HG03064 (cell line): ENCODE data around the gene STAT4.
A peak's percentile ranks its signal among the peaks of the same experiment; 100 is the strongest.

Experiments used
- ATAC-seq: cut with Tn5 transposase; IDR thresholded peaks from one replicate; pipeline ENCODE4 v1.9.1; 2021; ENCODE audit warnings: low read depth; ENCODE audit not compliant: unreplicated experiment

STAT4 gene

DNA sequence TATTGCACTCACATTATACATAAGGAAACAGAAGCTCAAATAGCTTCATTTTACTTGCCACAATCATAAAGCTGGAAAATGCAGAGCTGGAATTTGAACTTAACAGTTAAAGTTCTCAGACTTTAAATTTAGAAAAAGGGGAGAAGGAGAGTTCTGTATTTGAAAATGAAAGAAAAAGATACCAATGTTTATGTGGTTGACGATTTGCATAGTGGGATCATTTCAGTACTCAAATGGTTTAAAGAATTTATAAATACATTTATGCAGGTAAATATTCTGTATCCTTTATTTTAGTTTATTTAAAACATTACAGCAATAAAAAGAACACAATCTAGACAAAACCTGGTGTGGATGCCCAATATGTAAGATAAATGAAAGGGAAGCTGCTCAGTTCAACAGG is 25.5 kb upstream of the STAT4 start:
- ATAC-seq = no peak

DNA sequence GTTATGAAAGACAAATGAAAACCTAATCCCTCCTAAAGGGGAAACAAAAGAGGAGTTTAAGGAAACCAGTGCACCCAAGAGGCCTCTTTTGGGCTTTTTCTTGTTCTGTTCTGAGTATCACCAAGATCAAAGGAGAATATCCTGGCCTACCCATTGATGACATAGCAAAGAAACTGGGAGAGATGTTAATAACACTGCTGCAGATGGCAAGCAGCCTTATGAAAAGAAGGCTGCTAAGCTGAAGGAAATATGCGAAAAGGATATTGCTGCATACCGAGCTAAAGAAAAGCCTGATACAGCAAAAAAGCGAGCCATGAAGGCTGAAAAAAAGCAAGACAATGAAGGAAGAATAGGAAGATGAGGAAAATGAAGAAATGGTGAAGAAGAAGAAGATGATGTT is 23.6 kb upstream of the STAT4 start:
- no peak for ATAC-seq

DNA sequence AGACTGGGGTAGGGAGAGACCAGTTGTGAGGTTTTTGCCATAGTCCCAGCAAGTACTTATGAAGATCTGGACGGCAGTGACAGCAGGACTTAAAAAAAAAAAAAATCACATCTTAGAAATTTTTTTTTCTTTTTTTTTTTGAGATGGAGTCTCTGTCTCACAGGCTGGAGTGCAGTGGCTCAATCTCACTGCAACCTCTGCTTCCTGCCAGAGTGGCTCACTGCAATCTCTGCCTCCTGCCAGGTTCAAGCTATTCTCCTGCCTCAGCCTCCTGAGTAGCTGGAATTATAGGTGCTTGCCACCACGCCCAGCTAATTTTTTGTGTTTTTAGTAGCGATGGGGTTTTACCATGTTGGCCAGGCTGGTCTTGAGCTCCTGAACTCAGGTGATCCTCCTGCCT is 22.4 kb upstream of the STAT4 start:
- ATAC-seq = no peak

DNA sequence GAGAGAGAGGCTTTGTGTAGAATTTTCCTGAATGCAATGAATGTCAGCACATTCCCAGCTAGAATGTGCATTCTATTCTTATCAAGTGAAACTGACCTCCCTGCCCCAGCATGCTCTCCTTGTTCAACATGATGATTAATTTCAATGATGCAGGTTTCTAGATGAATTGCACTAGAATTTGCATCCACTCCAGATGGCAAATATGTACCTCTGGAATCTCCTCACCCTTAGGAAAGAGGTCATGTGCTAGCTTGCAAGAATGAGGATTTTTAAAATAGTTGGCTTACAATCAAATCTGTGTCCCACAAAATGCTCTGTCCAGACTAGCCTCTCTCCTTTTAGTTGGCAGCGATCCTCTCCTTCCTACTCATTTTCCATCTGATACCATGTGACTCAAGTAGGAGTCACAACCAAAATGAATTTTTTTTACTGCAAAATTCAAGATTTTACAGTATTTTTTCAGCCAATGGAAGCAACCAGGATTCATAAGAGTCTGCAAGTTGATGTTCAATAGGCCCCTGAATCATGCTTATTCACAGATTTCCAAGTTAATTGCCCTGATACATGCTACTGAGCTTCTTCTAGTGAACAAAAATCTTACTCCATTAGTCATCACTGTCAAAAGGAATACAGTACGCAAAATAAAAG is 21.0 kb upstream of the STAT4 start:
- no peak for ATAC-seq

DNA sequence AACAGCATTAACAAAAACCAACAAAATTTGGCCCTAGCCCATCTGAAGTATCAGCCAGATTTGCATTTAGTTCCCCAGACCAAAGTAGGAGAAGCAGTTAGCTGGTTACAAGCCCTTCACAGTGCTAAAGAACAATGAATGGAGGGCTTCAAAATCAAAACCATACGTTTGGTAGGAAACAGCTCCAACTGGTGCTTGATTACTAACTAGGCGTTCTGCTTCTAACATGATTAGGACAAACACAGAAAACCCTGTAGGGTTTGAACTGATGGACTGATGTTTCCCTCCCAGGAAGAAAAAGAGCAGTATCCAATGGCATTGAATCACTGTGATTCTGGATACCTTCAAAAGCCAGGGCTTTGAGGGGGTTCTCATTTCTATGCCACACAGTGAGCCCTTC is 20.5 kb upstream of the STAT4 start:
- no peak for ATAC-seq

DNA sequence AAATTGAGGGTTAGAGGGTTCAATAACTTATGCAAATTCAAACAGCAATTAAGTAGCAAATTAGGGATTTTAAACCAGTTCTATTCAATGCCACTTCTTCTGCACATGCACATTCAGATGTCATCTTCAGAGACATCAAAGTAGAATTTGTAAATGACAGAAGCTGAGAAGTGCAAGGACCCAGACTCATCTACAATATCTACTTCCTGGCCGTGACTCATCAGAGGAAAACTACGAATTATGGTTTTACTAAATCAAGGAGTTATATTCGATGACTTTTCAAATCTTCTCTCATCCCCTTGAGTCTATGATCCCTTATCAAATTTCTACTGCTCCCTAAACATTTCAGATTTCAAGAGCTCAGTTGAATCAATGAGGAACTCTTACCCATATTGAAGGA is 20.0 kb upstream of the STAT4 start:
- ATAC-seq = no peak

DNA sequence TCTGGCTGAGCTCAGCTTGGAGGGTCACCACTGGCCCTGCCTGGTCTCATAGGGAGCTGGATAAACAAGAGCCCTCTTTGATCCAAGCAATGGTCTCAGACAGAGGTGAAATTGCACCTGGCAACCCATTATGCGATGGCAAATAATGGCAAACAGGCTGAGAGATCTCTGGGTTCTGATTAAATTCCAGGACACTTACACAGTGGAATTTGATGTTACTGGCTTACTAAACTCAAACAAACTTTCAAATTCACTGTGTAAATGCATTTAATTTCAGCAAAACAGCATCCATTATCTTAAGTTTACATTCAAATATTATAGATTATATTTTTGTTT is 19.5 kb upstream of the STAT4 start:
- ATAC-seq = no peak

DNA sequence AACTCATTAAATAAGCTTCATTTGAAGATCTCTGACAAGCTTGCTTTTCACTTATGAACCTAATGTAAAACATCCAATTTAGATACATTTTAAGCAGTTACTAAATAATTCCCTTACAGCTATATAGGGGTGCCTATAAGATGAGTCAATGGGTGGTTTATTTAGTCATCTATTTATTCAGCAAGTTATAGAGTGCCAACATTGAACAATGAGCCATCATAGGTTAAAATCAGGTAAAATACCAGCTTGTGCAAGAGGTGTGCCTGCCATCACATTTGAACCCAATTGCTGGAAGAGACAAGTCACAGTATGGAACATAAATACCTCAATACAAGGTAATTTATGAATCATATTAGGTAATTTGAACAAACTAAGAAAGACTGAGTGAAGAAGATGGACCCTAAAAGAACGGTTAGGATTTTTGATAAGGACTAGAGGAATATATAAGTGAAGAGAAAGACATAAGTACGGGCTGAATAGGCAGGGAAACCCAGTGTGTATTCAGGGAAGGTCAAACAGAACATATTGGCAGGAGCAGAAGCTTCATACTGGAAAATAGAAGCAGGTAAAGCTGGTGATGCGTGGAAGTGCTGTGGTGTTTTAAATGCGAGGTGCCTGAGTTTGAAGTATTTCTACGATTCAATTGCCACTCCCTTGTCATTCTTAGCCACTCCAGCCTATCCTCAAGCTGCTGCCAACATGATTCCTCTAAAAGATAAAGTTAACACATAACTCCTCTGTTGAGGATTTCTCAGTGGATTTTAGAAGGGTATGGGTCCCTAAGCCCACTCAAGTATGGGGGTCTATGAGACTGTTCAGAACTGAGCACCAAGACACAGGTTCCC is 18.9 kb upstream of the STAT4 start:
- no peak for ATAC-seq

DNA sequence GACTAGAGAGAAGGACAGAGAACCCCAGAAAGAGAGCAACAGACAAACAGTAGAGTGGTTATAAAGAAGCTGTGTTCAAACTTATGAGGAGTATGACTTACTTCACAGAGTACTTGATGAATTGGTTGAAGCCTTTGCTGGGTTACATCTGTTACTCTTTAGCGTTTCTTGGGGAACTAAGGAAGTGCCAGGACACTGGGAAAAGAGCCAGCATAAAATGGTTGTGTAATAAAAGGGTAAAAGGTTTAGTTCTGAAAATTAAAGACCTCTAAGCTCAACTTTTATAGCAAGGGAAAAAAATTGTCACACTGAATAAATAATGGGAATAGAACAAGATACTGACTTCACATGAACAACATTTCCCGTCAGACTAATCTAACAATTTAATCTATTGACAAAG is 17.0 kb upstream of the STAT4 start:
- no peak for ATAC-seq

DNA sequence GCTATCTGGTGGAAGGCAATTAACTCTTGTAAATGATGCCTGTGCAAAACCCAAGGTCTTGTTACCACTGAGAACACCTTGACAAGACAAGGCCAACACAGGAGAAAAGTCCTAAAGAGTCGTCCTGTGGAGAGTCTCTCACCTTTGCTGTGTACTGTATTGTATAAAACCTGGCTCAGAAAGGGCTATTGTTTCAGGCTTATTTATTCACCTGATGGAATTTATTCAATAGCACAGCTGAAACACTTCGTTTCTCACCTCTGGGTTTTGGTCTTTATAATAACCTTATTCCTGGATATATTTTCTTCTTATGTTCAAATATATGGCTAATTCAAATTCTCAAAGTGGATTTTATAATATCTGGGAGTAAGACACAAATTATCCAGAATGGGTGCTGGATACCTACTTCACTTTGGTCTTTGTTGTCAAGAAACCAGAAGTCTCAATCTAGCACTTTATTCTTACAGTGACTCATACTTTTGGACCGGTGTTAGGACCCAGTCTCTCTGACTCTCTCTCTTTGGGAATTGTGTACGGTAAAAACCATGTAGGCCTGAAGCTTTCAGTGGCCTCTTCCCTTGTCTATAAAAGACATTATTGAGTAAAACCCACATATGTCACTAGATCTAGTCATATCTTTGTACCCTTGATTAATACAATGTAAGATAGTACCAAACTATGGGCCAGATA is 16.1 kb upstream of the STAT4 start:
- no peak for ATAC-seq

DNA sequence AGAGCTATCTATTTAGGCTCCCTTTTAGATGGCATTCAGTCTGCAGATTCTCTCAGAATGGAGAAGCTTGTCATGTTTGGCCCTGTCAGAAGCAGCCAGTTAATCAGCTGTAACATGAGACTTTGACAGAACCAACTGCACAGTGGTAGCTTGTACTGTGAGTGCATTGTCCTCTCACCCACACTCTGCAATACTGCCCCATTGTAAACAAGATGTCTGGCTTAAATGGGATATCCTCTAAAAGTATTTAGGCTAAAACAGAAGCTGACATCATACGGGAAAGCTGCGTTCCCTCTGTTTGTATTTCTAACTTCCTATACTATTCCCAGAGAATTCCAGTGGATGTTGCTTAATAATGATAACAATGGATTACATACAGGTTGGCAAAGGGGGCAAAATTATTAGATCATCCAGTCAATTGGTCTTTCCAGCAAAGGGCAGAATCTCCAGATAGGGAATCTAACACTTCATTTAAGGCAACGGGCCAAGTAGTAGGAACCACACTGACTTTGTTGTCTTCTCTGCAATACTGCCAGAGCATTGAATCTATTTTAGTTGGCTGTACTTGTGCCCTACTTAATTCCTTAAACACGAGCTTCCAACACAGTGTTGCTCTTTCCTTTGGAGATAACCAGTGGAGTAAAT is 15.4 kb upstream of the STAT4 start:
- ATAC-seq = no peak

DNA sequence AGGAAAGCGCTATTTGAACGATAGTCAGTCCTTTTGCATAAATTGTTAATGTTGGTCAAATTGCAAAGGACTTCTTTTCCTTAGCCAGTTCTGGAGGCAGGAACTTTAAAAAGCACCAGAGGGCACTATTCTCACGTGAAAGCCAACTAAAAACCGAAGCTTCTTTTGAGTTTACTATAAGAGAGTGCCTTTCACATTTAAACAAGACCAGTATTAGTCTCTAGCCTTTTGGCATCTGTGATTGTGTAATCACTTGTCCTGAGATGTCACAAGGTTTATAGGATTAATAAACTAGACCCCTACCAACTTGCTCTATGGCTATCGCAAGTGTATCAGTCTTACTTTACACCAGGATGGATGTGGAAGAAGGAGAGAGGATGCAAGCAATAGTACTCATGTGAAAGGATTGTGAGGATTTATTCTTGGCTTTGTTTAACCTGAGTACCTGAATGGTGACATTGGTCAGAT is 14.4 kb upstream of the STAT4 start:
- no peak for ATAC-seq

DNA sequence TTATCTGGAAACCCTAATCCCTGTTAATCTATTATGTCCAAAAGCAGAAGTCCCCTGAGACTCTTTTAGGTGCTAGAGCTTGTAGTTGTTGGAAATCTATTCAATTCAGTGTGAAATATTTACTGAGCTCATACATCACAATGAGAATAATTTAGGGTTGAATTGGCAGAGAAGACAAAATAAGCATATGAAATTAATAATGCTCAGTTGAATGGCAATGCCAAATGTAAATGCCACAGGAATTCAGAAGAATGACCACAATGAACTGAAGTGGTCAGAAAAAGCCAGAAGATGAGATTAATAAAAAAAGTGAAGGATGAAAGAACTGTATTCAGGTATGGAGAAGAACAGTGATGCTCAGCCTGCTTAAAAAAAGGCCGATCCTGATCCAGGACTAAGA is 8.0 kb upstream of the STAT4 start:
- ATAC-seq = no peak

DNA sequence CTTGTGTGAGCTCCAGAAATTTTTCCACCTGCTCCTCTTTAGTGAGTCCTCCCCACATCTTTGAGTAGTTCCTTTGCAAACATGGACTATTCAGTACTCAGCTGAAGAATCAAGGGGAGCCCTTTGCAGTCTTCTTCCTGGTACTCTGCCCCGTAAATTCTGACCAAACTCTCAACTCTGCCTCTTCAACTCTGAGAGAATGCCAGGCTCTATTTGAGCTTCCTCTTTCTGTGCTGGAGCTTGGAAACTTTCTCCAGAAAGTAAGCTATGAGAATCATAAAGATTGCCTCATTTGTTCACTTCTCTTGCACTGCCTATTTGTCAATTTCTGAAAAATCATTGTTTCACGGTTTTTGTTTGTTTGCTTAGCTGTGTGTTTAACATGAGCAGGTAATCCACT is 7.4 kb upstream of the STAT4 start:
- no peak for ATAC-seq

DNA sequence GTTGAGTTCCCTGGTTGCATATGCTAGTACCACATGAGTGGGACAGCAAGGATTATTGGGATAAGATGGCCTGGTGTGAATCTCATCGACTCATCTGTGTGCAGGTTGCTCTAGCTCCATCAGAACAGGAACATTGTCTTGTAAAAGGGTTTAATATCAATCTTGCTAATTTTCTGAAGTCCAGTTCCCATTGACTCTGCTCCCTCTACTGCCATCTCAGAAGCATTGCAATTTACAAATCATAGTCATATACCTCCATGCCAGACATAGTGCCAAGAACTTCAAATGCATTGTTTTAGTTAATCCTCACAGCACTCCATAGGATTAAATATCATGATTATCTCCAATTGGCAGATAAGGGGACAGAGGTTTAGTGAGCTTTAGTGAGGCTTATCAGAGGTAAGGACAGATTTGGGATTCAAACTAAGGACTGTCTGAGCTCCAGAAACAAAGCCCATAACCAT is 4.8 kb upstream of the STAT4 start:
- ATAC-seq = no peak

DNA sequence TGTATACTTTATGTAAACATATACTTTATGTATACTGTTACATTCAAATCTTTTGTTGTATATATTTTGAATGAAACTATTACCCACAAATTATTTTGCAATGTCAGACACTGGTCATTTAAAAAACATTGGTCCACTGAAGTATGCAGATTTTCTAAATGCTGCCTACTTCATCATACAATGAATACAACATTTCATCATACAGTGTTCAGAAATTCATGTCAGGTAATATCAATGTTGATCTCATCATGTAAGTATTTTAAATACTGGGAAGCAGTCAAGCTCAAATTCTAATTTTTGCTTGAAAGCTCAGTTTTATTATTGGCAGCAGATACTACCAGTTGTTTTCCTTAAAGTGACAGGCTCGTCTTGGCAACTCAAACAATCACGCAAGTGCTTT is 2.9 kb upstream of the STAT4 start:
- ATAC-seq = no peak

DNA sequence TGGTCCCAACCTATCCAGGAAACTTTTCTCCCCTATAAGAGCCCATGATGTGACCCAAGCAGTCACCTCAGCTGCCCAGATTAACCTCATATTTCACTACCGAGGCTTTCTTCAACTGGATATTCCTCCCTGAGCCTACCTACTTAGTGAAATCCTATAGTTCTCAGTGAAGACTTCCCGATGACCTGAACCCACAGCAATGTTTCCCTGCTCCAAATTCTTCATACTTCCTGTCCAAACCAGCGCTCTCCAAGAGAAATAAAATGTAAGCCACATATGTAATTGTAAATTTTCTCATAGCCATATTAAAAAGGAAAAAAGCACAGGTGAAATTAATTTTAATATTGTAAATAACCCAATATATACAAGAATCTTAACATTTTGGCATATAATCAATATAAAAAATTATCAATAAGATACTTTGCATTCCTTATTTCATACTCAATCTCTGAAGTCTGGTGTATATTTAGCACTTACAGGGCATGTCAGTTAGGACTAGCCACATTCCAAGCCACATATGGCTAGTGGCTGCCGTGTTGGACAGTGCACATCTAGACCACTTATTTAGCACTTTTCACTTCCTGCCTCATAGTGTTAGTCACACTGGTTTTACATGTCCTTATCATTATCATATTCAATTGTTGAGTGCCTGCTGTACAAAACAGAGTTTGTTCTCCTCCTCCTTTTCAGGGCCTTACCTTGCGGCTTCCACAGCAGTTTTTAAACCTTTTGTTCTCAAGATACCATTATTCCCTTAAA is 1.9 kb upstream of the STAT4 start:
- ATAC-seq = no peak

DNA sequence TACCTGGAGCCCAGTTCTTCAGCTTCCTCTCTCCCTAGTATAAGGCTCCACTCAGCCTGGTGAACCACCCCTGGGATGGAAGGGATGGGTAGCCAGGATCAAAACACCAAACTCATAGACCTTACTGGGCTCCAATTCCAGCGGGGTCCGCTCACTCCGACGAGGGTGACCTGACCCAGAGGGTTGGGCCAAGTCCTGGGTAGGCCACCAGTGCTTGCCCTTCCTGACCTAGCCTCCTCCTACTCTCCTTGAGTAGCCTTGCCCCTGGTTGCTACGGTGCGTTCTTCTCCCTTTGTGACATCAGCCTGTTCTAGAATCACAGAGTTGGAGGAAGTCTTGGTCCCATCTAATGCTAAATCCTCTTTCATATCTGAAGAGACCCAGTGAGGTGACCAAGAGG is 537 bp upstream of the STAT4 start:
- no peak for ATAC-seq

DNA sequence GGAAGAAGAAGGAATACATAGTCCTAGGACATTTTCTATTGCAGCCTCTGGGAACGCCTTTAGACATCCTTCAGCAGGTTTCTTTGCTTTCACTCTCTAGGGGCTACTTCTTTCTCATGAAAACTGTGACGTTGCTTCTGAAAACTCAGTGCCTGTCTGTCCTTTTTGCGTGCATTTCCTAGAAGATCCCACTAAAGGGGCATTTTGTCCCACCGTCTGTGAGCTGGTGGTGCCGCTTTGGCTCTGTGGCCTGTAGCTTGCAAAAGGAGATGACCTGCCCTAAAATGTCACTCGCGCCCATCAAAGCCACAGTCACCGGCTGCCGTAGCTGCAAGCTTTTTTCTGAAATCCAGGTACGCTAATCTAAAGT is 579 bp downstream of the STAT4 start:
- peak; percentile 30 for ATAC-seq

DNA sequence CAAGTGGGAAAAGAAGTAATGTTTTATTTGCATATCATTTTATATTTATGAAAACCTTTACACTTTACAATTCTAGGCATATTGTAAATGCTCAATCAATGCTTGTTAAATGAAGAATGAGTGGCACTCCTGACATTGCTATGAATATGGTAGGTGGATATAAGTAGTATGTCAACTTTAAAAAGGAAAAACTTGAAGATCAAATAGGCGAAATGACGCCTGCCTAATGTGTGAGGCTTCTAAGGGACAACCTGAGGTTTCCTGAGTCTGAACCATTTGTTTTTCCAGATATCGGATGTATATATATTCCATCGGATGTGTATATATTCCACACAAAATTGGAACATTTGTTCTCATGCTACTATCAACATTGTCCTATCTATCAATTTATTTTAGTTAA is 1.4 kb downstream of the STAT4 start:
- ATAC-seq = no peak

DNA sequence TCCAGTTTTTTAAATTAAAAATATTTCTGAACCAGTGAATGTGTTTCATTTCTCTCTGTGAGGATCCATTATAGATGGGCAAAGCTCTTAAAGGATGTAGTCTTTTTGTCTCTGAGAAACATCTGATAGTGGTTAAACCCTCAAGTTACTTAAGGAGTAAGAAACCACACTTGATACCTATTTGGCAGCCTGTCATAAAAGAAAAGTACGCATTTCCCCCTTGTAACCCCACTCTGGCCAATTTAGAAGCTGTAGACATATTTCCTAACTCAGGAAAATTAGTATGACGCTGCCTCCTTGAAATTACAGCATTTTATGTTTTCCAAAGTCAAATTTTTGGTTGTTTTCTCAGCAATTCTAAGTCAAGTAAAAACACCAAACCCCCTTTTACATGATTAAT is 2.0 kb downstream of the STAT4 start:
- no peak for ATAC-seq
